HEK293 (cell line): ENCODE data around the gene APOL2.

Experiments
- CTCF ChIA-PET: fragments of 350-600 bp; formaldehyde crosslinking; extraction: SDS; loops from one replicate; lab custom pipeline; 2021; ENCODE audit warnings: antibody characterized with exemption; lab: Yijun Ruan, JAX
- POLR2A ChIA-PET: fragments of 300-600 bp; formaldehyde crosslinking; extraction: SDS; loops from one replicate; lab custom pipeline; 2020; ENCODE audit warnings: antibody characterized with exemption, inconsistent platforms; lab: Yijun Ruan, JAX
- H3K27ac ChIP-seq: fragments of 200-500 bp; sonication (Bioruptor generic); 2 replicates; pipeline ENCODE4 v1.5.1; 2014; ENCODE audit warnings: low read depth, low read length, control low read depth, inconsistent platforms; ENCODE audit errors: extremely low read depth
- H3K36me3 ChIP-seq, 2 experiments: fragments of 200-500 bp in 1 of 2; sonication (Bioruptor generic) in 1 of 2; 1 replicate in 1 of 2; 2 replicates in 1 of 2; pipeline ENCODE4 v1.5.1; 2014 to 2017; ENCODE audit warnings: inconsistent platforms in 2 of 2, low read length in 2 of 2; ENCODE audit not compliant: control insufficient read depth in 2 of 2, insufficient read depth in 1 of 2
- H3K4me1 ChIP-seq: fragments of 200-500 bp; sonication (Bioruptor generic); 2 replicates; pipeline ENCODE4 v1.5.1; 2014; ENCODE audit warnings: mild to moderate bottlenecking, low read length, inconsistent platforms; ENCODE audit not compliant: control insufficient read depth, insufficient read depth
- H3K4me3 ChIP-seq: 2 replicates; pipeline ENCODE4 v1.5.1; 2011; ENCODE audit warnings: low read depth, mild to moderate bottlenecking, control low read depth, low read length, moderate library complexity
- H3K9me3 ChIP-seq: fragments of 200-500 bp; sonication (Bioruptor generic); 2 replicates; pipeline ENCODE4 v1.5.1; 2014; ENCODE audit warnings: low read depth, low read length, inconsistent platforms; ENCODE audit not compliant: control insufficient read depth, insufficient read depth
- BCL11A ChIP-seq: fragments of 450-650 bp; formaldehyde crosslinking; IDR thresholded peaks from 2 replicates; pipeline ENCODE4 v1.5.1; 2016; ENCODE audit warnings: low read depth, missing biosample characterization, missing genetic modification characterization
- EGR2 ChIP-seq: fragments of 450-650 bp; formaldehyde crosslinking; IDR thresholded peaks from 2 replicates; pipeline ENCODE4 v1.5.1; 2016; ENCODE audit warnings: low read depth, missing biosample characterization, missing genetic modification characterization
- RBAK ChIP-seq: fragments of 450-650 bp; formaldehyde crosslinking; IDR thresholded peaks from 2 replicates; pipeline ENCODE4 v1.5.1; 2016; ENCODE audit warnings: missing biosample characterization, missing genetic modification characterization
- TRIM28 ChIP-seq: IDR thresholded peaks from 2 replicates; pipeline ENCODE4 v1.6.1; 2011; ENCODE audit warnings: low read length, control low read depth, borderline replicate concordance
- ZBTB11 ChIP-seq: fragments of 450-650 bp; formaldehyde crosslinking; conservative IDR thresholded peaks from 2 replicates; pipeline ENCODE4 v1.5.1; 2016; ENCODE audit warnings: low read depth, missing biosample characterization, missing genetic modification characterization
- ZFHX2 ChIP-seq: fragments of 450-650 bp; formaldehyde crosslinking; conservative IDR thresholded peaks from 2 replicates; pipeline ENCODE4 v1.5.1; 2016; ENCODE audit warnings: missing biosample characterization, missing genetic modification characterization
- ZNF132 ChIP-seq: fragments of 450-650 bp; formaldehyde crosslinking; IDR thresholded peaks from 2 replicates; pipeline ENCODE4 v1.5.1; 2017; ENCODE audit warnings: missing biosample characterization, missing genetic modification characterization, borderline replicate concordance
- ZNF155 ChIP-seq: fragments of 450-650 bp; formaldehyde crosslinking; IDR thresholded peaks from 2 replicates; pipeline ENCODE4 v1.5.1; 2016; ENCODE audit warnings: missing biosample characterization, missing genetic modification characterization
- ZNF169 ChIP-seq: fragments of 450-650 bp; formaldehyde crosslinking; IDR thresholded peaks from 2 replicates; pipeline ENCODE4 v1.5.1; 2016; ENCODE audit warnings: missing biosample characterization, missing genetic modification characterization
- ZNF18 ChIP-seq: fragments of 450-650 bp; formaldehyde crosslinking; IDR thresholded peaks from 2 replicates; pipeline ENCODE4 v1.5.1; 2016; ENCODE audit warnings: missing biosample characterization, missing genetic modification characterization
- ZNF184 ChIP-seq: fragments of 450-650 bp; IDR thresholded peaks from 2 replicates; pipeline ENCODE4 v1.5.1; 2018; ENCODE audit warnings: missing biosample characterization, mild to moderate bottlenecking, missing genetic modification characterization
- ZNF211 ChIP-seq: fragments of 450-650 bp; formaldehyde crosslinking; IDR thresholded peaks from 2 replicates; pipeline ENCODE4 v1.5.1; 2016; ENCODE audit warnings: low read depth, missing biosample characterization, missing genetic modification characterization
- ZNF248 ChIP-seq: fragments of 450-650 bp; formaldehyde crosslinking; IDR thresholded peaks from 2 replicates; pipeline ENCODE4 v1.5.1; 2017; ENCODE audit warnings: missing biosample characterization, missing genetic modification characterization
- ZNF426 ChIP-seq: fragments of 450-650 bp; formaldehyde crosslinking; IDR thresholded peaks from 2 replicates; pipeline ENCODE4 v1.5.1; 2017; ENCODE audit warnings: missing biosample characterization, missing genetic modification characterization, mild to moderate bottlenecking, inconsistent platforms, moderate library complexity
- ZNF530 ChIP-seq: fragments of 450-650 bp; formaldehyde crosslinking; IDR thresholded peaks from 2 replicates; pipeline ENCODE4 v1.5.1; 2016; ENCODE audit warnings: low read depth, missing biosample characterization, missing genetic modification characterization
- ZNF544 ChIP-seq: fragments of 450-650 bp; formaldehyde crosslinking; IDR thresholded peaks from 2 replicates; pipeline ENCODE4 v1.5.0; 2017; ENCODE audit warnings: missing biosample characterization, missing genetic modification characterization
- ZNF558 ChIP-seq: fragments of 450-650 bp; formaldehyde crosslinking; IDR thresholded peaks from 2 replicates; pipeline ENCODE4 v1.5.1; 2016; ENCODE audit warnings: missing biosample characterization, missing genetic modification characterization
- ZNF560 ChIP-seq: fragments of 450-650 bp; formaldehyde crosslinking; IDR thresholded peaks from 2 replicates; pipeline ENCODE4 v1.5.1; 2017; ENCODE audit warnings: missing biosample characterization, missing genetic modification characterization, borderline replicate concordance
- ZSCAN16 ChIP-seq: fragments of 450-650 bp; formaldehyde crosslinking; IDR thresholded peaks from 2 replicates; pipeline ENCODE4 v1.5.1; 2016; ENCODE audit warnings: missing biosample characterization, missing genetic modification characterization

Gene APOL2

GRCh38 chr22:36282328-36282831 lies 43.1 kb upstream of the APOL2 start:
- POLR2A ChIA-PET = no interaction called here
- Histone ChIP-seq H3K4me3 (no peak overlapping the region), H3K27ac (no peak overlapping the region), H3K36me3 (peaks cover 31 to 71% of the 10 kb centered on the region in 2 experiments), H3K4me1 (no peaks in the 10 kb centered on the region), H3K9me3 (no peaks in the 10 kb centered on the region)
- TF ChIP-seq RBAK (tag by site-specific recombination) (no peak), ZBTB11 (tag by site-specific recombination) (no peak), ZNF211 (tag by site-specific recombination) (no peak), ZNF530 (no peak), BCL11A (tag by site-specific recombination) (no peak), ZNF132 (no peak), ZNF426 (tag by site-specific recombination) (no peak), ZNF169 (tag by site-specific recombination) (no peak)
- CTCF ChIA-PET = interaction anchor here (0.7 kb wide), 1 partner anchor 216 kb away, joined by 3 read pairs; no protein-coding TSS in a partner anchor

- ChIA-PET POLR2A (no interaction called here), CTCF (interaction anchor here (0.7 to 1.3 kb wide), 3 partner anchors 30 to 205 kb away, joined by 3 to 5 read pairs (median 4); no protein-coding TSS in a partner anchor)
- TF ChIP-seq ZBTB11 (tag by site-specific recombination) (no peak), ZFHX2 (tag by site-specific recombination) (0 out of 2 replicates have a peak, but pooled peaks have one; percentile 13), EGR2 (tag by site-specific recombination) (peak; percentile 49; the same call in 1 of the 2 replicates)
- H3K9me3 ChIP-seq = no peaks in the 10 kb centered on the region
- H3K4me3 ChIP-seq = no peak overlapping the region
- no peaks in the 10 kb centered on the region for H3K4me1 ChIP-seq
- H3K36me3 ChIP-seq = peaks cover 30 to 67% of the 10 kb centered on the region in 2 experiments
- H3K27ac ChIP-seq = no peak overlapping the region
These were observed 42.5 kb upstream of the APOL2 start for GRCh38 chr22:36281781-36282327.

- Histone ChIP-seq H3K27ac (no peak overlapping the region), H3K9me3 (no peaks in the 10 kb centered on the region), H3K36me3 (peaks cover 24 to 52% of the 10 kb centered on the region in 2 experiments), H3K4me1 (no peaks in the 10 kb centered on the region), H3K4me3 (no peak overlapping the region)
- POLR2A ChIA-PET = interaction anchor here (0.7 to 0.9 kb wide), 2 partner anchors 87 to 263 kb away, joined by 3 to 6 read pairs; no protein-coding TSS in a partner anchor
- CTCF ChIA-PET = interaction anchor here (0.6 to 1.3 kb wide), 4 partner anchors 20 to 206 kb away, joined by 4 to 5 read pairs (median 4); no protein-coding TSS in a partner anchor
- no peak for TF ChIP-seq ZNF18 (tag by site-specific recombination)
- TF ChIP-seq ZSCAN16 = no peak
- TF ChIP-seq ZNF560 = no peak
- TF ChIP-seq ZNF184 (tag by site-specific recombination) = no peak
- TF ChIP-seq ZNF558 (tag by site-specific recombination) = no peak
- no peak for TF ChIP-seq ZNF248 (tag by site-specific recombination)
- TF ChIP-seq ZNF155 (tag by site-specific recombination) = no peak
- no peak for TF ChIP-seq RBAK (tag by site-specific recombination)
- TF ChIP-seq TRIM28 = no peak
- TF ChIP-seq ZNF169 (tag by site-specific recombination) = no peak
- no peak for TF ChIP-seq ZNF544
These were observed 41.1 kb upstream of the APOL2 start for GRCh38 chr22:36280379-36280778.
